AG09309 (cell line): ENCODE data around the gene GRIN2A.

Experiments
- DNase-seq: peaks from one replicate; pipeline ENCODE4 v3.0.0-alpha.2; 2010; ENCODE audit warnings: low read depth
- H3K4me3 ChIP-seq: 2 replicates; pipeline ENCODE4 v1.5.1; 2011; ENCODE audit warnings: mild to moderate bottlenecking, low read depth, low read length, moderate library complexity; ENCODE audit not compliant: control insufficient read depth
- TF ChIP-seq, protein P1 (sequence below): IDR thresholded peaks from 2 replicates; pipeline ENCODE4 v1.5.1; 2011; ENCODE audit warnings: mild to moderate bottlenecking, low read depth, low read length, inconsistent platforms; ENCODE audit not compliant: insufficient read depth, control insufficient read depth; ENCODE audit errors: missing control alignments

The GRIN2A gene

GRCh38 chr16:10191096-10191495 lies 8.9 kb upstream of the GRIN2A start:
- TF ChIP-seq, protein P1, sequence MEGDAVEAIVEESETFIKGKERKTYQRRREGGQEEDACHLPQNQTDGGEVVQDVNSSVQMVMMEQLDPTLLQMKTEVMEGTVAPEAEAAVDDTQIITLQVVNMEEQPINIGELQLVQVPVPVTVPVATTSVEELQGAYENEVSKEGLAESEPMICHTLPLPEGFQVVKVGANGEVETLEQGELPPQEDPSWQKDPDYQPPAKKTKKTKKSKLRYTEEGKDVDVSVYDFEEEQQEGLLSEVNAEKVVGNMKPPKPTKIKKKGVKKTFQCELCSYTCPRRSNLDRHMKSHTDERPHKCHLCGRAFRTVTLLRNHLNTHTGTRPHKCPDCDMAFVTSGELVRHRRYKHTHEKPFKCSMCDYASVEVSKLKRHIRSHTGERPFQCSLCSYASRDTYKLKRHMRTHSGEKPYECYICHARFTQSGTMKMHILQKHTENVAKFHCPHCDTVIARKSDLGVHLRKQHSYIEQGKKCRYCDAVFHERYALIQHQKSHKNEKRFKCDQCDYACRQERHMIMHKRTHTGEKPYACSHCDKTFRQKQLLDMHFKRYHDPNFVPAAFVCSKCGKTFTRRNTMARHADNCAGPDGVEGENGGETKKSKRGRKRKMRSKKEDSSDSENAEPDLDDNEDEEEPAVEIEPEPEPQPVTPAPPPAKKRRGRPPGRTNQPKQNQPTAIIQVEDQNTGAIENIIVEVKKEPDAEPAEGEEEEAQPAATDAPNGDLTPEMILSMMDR: no peak
- H3K4me3 ChIP-seq: no peak overlapping the region
- DNase-seq: no peak

DNA sequence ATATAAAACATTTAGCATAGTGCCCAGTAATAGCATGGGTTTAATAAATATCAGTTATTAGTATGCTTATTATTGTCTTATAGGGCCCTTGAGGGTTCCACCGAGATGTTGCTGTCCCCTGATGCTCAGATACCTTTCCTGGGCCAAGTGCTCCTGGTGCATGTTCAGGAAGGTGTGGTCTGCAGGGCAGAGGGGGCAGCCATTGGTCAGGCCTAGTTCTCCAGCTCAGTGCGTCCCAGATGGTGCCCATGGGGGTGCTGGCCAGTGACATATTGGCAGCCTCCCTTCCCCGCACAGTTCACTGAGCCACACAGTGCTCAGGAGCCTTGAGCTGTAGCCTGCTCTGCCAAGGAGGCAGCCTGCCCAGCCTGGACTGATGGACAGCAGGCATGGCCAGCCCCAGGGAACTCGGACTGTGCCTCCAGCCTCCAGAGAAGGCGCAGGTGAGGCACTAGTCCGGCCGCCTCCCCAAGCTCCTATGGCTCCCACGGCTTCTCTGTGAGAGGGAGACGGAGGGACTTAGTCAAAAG lies 7.7 kb upstream of the GRIN2A start:
- H3K4me3 ChIP-seq: no peak overlapping the region
- TF ChIP-seq, protein P1: no peak
- no peak for DNase-seq

- H3K4me3 ChIP-seq: no peak overlapping the region
- TF ChIP-seq, protein P1: no peak
- no peak for DNase-seq
Observed at GRCh38 chr16:10188236-10188635, 6.0 kb upstream of the GRIN2A start.

- TF ChIP-seq, protein P1: peak; percentile 84
- DNase-seq: no peak
- H3K4me3 ChIP-seq: peak overlapping the region; percentile 8
Observed at GRCh38 chr16:10181196-10182162, 749 bp downstream of the GRIN2A start.

GRCh38 chr16:10180771-10181163 lies 1.5 kb downstream of the GRIN2A start:
- TF ChIP-seq, protein P1: peak; percentile 40
- H3K4me3 ChIP-seq: no peak overlapping the region
- no peak for DNase-seq

GRCh38 chr16:10180042-10180770 lies 2.0 kb downstream of the GRIN2A start:
- H3K4me3 ChIP-seq: no peak overlapping the region
- TF ChIP-seq, protein P1: no peak

More at GRCh38 chr16:10180042-10180770, 2.0 kb downstream of the GRIN2A start:
- DNase-seq: no peak
